PC-9 (cell line): ENCODE data around the gene WDR33. TPM values are rescaled to one million over a fixed set of nuclear protein-coding genes. Genes with fewer than 3 reads are reported as not detected.
"Not testable (repeated sequence)": the region's sequence is repeated elsewhere in the genome, so short reads cannot be mapped to it uniquely, and the experiment has no call there.

Source experiments
- BruUV-seq: library from RNA; stranded (reverse); fragments of 400-500 nt; replicated peaks from 2 replicates; lab custom pipeline; 2021; lab: Mats Ljungman, UMichigan
- CTCF ChIA-PET: fragments of 300-600 bp; sonication (Branson Sonifier 250); formaldehyde crosslinking; loops from one replicate; lab custom pipeline; 2022; ENCODE audit warnings: antibody characterized with exemption; lab: Charles Lee
- POLR2A ChIA-PET: fragments of 300-600 bp; sonication (Branson Sonifier 250); formaldehyde crosslinking; loops from one replicate; lab custom pipeline; 2022; ENCODE audit warnings: antibody characterized with exemption; ENCODE audit not compliant: unreplicated experiment; lab: Charles Lee
- DNase-seq, 2 experiments: peaks; one replicate each; pipeline versions ENCODE4 v3.0.0 to v3.0.0-alpha.2; 2015 to 2022; ENCODE audit warnings: mixed read lengths in 1 of 2
- H2AFZ ChIP-seq: fragments of 200-600 bp; sonication (generic); 2 replicates; pipeline ENCODE4 v1.8.1; 2017; ENCODE audit warnings: antibody characterized with exemption
- H3F3A ChIP-seq: fragments of 200-600 bp; sonication (generic); 2 replicates; pipeline ENCODE4 v1.8.1; 2017; ENCODE audit warnings: antibody characterized with exemption, mild to moderate bottlenecking, low read depth; ENCODE audit not compliant: insufficient read depth
- H3K27ac ChIP-seq: fragments of 200-600 bp; sonication (generic); 2 replicates; pipeline ENCODE4 v1.6.1; 2016; ENCODE audit warnings: mixed run types
- H3K27me3 ChIP-seq: fragments of 200-600 bp; sonication (generic); 2 replicates; pipeline ENCODE4 v1.6.1; 2016; ENCODE audit warnings: low read depth, mixed run types; ENCODE audit not compliant: insufficient read depth
- H3K36me3 ChIP-seq: fragments of 200-600 bp; sonication (generic); 2 replicates; pipeline ENCODE4 v1.6.1; 2016; ENCODE audit warnings: low read depth, mixed run types
- H3K4me1 ChIP-seq: fragments of 200-600 bp; sonication (generic); replicated peaks from 2 replicates; pipeline ENCODE4 v1.6.1; 2016; ENCODE audit warnings: mixed run types; ENCODE audit not compliant: insufficient read depth
- H3K4me2 ChIP-seq: fragments of 200-600 bp; sonication (generic); 2 replicates; pipeline ENCODE4 v1.6.1; 2017; ENCODE audit warnings: mixed run types
- H3K4me3 ChIP-seq: fragments of 200-600 bp; sonication (generic); 2 replicates; pipeline ENCODE4 v1.6.1; 2016; ENCODE audit warnings: mixed run types
- H3K79me2 ChIP-seq: fragments of 200-600 bp; sonication (generic); 2 replicates; pipeline ENCODE4 v1.6.1; 2017; ENCODE audit warnings: low read depth, mixed run types
- H3K9me2 ChIP-seq: fragments of 200-600 bp; sonication (generic); 2 replicates; pipeline ENCODE4 v1.8.1; 2017; ENCODE audit warnings: mild to moderate bottlenecking; ENCODE audit not compliant: insufficient read depth
- H3K9me3 ChIP-seq: fragments of 200-600 bp; sonication (generic); 2 replicates; pipeline ENCODE4 v1.8.1; 2016; ENCODE audit warnings: low read depth; ENCODE audit not compliant: insufficient read depth
- H4K20me1 ChIP-seq: fragments of 200-600 bp; sonication (generic); 2 replicates; pipeline ENCODE4 v1.8.1; 2017; ENCODE audit not compliant: insufficient read depth
- CTCF ChIP-seq: fragments of 200-600 bp; sonication (generic); conservative IDR thresholded peaks from 2 replicates; pipeline ENCODE4 v1.6.1; 2017; ENCODE audit warnings: mixed run types, antibody characterized with exemption, mild to moderate bottlenecking, moderate library complexity
- EZH2 ChIP-seq: fragments of 200-600 bp; sonication (generic); IDR thresholded peaks from 2 replicates; pipeline ENCODE4 v1.8.0; 2017; ENCODE audit warnings: antibody characterized with exemption, low read depth
- intact Hi-C: fragments of 100-400 bp; cut with micrococcal nuclease; formaldehyde crosslinking; loops from one replicate; pipeline ENCODE4 v1.10.0; 2022; ENCODE audit not compliant: unreplicated experiment
- total RNA-seq: library from RNA; stranded (reverse); gene quantifications from 2 replicates; pipeline ENCODE4 v1.2.3, GENCODE V29; 2021

WDR33 gene
- total RNA-seq, 1 experiment from 2014 or later = 59.3 TPM

GRCh38 chr2:127770973-127771735, 39.8 kb downstream of the WDR33 start:
- peak in 1 of 2 experiments; percentile 78 for DNase-seq
- TF ChIP-seq CTCF (no peak), EZH2 (no peak)
- ChIA-PET CTCF (interaction anchor here (0.6 kb wide), 1 partner anchor 408 kb away, joined by 3 read pairs; no protein-coding TSS in a partner anchor), POLR2A (no interaction called here)
- Histone ChIP-seq H3K27ac (peak overlapping the region; percentile 49), H3K4me2 (no peak overlapping the region), H3K4me1 (peaks cover 21% of the 10 kb centered on the region; the same call in 1 of the 2 replicates), H3K27me3 (no peaks in the 10 kb centered on the region), H3F3A (peaks cover 25% of the 10 kb centered on the region), H3K4me3 (no peak overlapping the region), H3K9me3 (no peaks in the 10 kb centered on the region), H2AFZ (no peak overlapping the region), H3K79me2 (peaks cover 70% of the 10 kb centered on the region), H3K36me3 (peaks cover 27% of the 10 kb centered on the region), H3K9me2 (no peaks in the 10 kb centered on the region), H4K20me1 (peaks cover 70% of the 10 kb centered on the region)
- no TSS peak for BruUV-seq
- intact Hi-C loops = loop anchor here (2.0 to 5.0 kb wide), 2 partner anchors 40 to 86 kb away; partner anchors contain the start of genes POLR2D and WDR33

- H3K4me2 ChIP-seq, H2AFZ ChIP-seq, H3K27me3 ChIP-seq, H3K9me3 ChIP-seq, H3K4me3 ChIP-seq, POLR2A ChIA-PET, CTCF ChIA-PET, DNase-seq, BruUV-seq, H3K9me2 ChIP-seq: not testable (repeated sequence)
- H3K4me1 ChIP-seq = peaks cover 21% of the 10 kb centered on the region; the same call in 1 of the 2 replicates
- peaks cover 31% of the 10 kb centered on the region for H3K36me3 ChIP-seq
- peaks cover 25% of the 10 kb centered on the region for H3F3A ChIP-seq
- H3K27ac ChIP-seq = 0 out of 2 replicates have a peak overlapping the region, but pooled peaks have one; percentile 49
- intact Hi-C loops = loop anchor here (2.0 to 5.0 kb wide), 2 partner anchors 40 to 87 kb away; partner anchors contain the start of genes POLR2D and WDR33
- peaks cover 64% of the 10 kb centered on the region for H4K20me1 ChIP-seq
- H3K79me2 ChIP-seq = peaks cover 64% of the 10 kb centered on the region
These were observed 40.4 kb downstream of the WDR33 start for GRCh38 chr2:127770534-127770933.

- Histone ChIP-seq H2AFZ (no peak overlapping the region), H3K4me3 (no peak overlapping the region), H3K36me3 (peaks cover 40% of the 10 kb centered on the region), H3K9me2 (no peaks in the 10 kb centered on the region), H3K9me3 (no peaks in the 10 kb centered on the region), H4K20me1 (peaks cover 59% of the 10 kb centered on the region), H3F3A (peaks cover 27% of the 10 kb centered on the region), H3K4me2 (no peak overlapping the region), H3K27me3 (no peaks in the 10 kb centered on the region), H3K27ac (no peak overlapping the region), H3K79me2 (peaks cover 54% of the 10 kb centered on the region), H3K4me1 (peaks cover 21% of the 10 kb centered on the region; the same call in 1 of the 2 replicates)
- no TSS peak for BruUV-seq
- intact Hi-C loops = no loop called here
- TF ChIP-seq EZH2 (no peak), CTCF (no peak)
- no peak for DNase-seq
- CTCF ChIA-PET = no interaction called here
- POLR2A ChIA-PET = interaction anchor here (0.5 kb wide), 1 partner anchor 26 kb away, joined by 3 read pairs; no protein-coding TSS in a partner anchor
These were observed 41.4 kb downstream of the WDR33 start for GRCh38 chr2:127769587-127769986.
